Fibroblast of upper back skin (primary cell): ENCODE measurements around the gene BNC2.

Source experiments
- DNase-seq: peaks from one replicate; pipeline ENCODE4 v3.0.0-alpha.2; 2013

BNC2 gene

DNA sequence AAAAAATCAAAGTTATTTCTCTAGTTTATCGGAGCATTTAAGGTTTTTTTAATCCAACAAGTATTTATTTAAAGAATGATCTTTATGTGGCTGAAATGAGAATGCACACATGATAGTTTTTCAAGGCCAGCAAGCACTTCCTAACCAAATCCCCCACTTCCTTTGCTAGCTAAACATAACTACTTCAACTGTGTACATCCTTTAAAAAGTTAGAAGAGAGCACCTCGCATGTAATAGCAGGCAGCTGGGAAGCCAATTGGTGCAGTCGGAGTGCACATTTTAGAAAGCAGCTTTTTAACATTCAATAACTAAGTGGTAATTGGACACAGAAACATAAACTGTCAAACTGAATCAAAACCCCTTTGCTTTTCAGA is 245.7 kb downstream of the BNC2 start:
- peak; percentile 19 for DNase-seq

DNA sequence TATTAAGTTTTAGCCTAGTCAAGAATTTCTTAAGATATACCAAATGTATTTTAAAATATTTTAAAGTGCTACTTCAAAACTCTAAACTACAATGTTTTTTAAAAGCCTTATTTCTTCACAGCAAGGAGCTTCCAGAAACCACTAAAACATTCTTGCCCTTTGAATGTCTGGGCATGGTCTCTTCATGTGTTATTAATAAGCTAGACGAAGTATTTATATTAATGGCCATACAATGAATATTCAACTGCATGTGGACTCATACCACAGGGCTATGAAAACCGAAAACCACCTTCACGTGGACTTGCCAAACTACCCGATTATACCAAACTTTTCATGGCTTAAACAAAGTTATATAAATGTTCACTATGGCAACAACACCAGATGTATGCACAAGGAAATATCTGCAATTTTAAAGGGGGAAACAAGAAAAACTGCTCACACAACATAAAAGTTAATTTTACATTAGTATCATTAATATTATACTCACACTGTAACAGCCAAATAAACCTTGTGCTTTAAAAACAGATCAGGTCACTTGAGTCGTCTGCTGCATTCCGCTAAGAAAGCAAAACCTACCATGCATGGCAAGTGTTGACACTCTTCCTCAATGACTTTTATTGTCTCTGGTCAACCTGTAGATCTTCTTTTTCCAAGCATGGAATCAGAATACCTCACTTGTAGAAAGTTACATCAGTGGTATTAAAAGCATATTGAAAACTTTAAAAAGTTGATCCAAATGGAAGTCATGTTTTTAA is 246.3 kb downstream of the BNC2 start:
- peak; percentile 65 for DNase-seq

DNA sequence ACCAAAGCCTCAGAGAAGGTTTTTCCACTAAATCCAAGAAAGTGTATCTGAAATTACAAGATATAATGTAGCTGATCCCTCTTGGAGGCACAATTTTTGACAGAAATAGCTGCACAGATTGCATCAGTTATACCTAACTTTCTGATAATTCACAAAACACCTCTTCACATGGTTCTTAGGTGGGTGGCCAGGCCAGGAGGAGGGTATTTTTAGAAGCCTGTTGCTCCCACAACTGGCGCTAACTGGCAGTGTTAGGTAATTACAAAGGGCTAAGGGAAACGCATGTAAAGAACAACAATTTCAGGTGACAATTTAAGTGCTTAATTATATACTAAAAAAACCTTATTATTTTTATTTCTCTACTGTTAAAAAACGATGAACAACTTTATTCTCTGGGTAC is 247.9 kb downstream of the BNC2 start:
- no peak for DNase-seq

DNA sequence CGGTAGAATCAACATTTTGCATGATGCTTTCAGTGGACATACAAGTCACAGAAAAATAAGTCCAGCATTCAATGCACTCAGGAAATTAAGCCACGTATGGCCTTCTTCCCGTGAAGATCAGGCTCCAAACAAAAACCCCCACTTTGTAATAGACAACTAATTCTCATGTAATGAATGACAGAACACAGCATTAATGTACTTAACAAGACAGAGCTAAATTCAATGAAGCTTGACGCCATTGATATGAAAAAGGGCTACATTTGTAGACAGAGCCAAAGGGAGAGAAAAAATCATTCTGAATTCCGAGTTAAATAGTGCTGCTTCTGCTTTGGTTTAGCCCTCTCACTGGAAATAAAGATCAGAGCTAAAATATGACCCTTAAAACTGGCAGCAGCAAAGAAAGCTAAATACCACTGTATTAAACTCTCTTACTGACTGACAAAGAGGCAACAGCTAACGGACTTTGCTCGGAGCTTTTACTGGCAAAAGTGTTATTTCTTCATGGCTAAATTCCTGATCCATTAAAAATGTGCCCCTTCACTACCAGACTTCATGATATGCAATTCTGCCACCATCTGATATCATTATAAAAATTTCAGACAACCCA is 250.5 kb downstream of the BNC2 start:
- DNase-seq: no peak

DNA sequence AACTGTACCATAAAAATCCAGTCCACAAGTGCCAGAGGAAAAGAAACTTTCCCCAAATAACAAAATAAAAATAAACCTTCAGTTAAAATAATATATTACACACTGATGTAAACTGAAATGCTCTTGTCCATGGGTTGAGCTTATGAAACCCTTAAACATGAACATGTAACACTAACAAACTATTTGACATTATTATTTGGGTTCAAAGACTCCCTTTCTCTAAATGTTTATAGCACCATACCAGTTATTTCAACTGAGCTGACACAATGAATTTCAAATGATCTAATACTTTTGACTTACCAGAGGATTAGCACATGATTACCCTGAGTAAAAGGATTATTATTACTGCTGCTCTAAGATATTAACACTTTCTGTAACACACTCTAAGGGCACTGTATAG is 251.1 kb downstream of the BNC2 start:
- no peak for DNase-seq

DNA sequence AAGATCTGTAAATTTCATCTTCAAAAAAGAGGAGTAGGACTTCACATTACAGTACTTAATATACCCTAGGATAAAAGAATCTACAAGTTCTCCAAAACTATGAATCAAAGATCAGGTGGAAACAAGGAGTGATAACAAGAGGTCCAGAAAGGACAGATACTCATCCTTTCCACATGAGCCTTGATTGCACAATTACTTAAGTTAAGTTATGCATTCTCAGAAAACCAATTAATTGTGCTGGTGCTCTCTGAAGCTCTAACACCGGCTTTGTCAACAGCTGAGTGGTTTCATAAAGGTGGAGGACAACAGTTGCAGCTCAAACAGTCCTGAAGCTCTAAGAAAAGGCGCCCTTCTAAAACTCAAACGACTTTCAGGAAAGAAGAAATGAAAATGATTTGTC is 251.9 kb downstream of the BNC2 start:
- DNase-seq: no peak

DNA sequence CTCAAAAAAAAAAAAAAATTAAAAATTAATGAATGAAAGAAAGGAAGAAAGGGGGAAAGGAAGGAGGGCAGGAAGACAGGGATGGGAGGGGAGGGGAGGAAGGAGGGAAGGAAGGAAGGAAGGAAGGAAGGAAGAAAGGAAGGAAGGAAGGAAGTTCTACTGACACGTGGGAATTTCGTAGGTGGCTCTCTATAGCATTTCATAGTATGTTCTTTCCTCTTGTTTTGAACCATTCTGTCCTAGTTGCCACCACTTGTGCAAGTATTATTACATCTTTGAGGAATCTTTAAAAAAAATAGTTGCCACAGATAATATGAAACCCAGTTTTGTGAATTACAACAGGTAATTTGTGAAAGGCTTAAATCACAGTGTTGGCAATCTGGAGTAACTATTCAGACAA is 253.8 kb downstream of the BNC2 start:
- DNase-seq: no peak

DNA sequence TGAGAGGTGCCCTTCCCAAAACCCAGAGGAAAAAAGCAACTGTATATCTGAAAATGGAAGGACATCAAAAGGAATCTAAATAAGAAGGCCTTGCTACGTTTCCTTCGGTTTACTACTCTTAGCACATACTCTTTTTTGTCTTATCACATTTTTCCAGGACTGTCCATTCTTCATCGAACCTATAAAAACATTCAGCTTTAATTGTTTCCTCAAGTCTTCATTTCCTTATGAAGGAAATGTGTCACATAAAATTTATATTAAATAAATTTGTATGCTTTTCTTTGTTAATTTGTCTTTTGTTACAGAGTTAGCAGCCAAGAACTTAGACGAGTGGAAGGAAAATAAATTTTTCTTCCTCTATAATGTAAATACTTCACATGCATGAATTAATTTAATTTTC is 255.0 kb downstream of the BNC2 start:
- no peak for DNase-seq

DNA sequence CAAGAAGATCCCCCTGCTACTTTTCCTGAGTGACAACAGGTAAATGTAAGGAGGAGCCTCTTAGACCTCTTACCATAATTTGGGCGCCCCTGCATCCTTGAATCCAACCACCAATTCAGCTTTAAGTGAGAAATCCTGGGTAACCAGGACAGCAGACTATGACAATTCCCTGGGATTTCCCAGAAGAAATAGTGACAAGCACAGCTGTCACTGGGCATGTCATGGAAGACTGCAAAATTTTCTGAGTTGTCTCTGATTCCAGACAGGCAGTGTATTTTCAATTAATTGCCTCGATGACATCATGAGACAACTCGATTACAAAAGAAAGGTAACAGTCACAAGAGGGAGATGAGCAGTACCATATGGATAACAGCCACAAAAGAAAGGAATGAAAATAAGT is 256.9 kb downstream of the BNC2 start:
- DNase-seq: no peak

DNA sequence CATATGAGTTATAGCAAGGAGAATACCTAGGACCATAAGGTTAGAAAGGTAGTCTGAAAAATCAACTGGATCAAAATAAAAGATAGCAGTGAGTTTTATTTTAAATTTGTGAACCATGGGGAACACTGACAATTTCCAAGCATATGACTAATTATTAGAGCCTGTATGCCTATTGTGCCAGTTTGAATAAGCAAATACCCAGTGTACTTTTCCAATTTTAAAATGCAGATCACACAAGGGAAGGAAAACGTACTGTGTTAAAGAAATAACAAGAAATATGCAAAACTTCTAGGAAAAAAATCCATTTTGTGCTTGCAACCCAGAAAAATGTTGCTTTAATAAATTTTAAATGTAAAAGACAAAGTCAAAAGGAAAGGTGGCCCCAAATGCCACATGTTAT is 257.4 kb downstream of the BNC2 start:
- no peak for DNase-seq

DNA sequence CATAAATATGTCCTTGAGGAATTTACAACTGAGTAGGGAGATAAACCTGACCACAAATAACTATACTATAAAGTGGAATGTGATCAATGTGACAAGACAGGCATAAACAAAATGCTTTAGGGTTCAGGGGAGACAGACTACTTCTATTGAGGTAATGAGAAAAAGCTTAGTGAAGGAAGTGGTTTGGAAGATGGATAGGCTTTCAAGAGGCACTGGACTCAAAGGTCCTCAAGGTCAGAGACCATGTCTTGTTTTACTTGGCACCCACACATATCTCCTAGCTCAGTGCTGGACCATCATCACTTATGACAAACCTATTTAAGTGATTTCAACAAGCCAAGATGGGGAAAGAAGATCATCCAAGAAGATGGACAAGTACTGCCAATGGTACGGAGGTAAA is 257.8 kb downstream of the BNC2 start:
- peak; percentile 72 for DNase-seq

DNA sequence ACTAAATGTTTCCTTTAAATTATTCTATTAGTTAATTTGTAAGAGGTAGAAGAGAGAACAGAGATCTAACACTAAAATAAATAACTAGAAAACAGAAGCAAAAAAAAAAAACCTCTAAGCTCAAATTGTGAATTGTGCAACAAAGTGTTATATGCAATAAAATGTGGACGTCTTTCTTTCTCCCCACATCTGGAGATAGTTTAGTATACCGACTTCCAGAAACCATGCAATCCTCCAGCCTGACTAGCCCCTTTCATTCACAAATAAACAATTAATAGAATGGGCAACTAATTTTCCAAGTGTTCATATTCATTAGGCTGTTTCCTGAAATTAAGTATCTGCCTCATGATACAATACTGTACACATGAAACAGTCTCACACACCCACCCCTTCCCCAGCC is 258.5 kb downstream of the BNC2 start:
- peak; percentile 73 for DNase-seq

DNA sequence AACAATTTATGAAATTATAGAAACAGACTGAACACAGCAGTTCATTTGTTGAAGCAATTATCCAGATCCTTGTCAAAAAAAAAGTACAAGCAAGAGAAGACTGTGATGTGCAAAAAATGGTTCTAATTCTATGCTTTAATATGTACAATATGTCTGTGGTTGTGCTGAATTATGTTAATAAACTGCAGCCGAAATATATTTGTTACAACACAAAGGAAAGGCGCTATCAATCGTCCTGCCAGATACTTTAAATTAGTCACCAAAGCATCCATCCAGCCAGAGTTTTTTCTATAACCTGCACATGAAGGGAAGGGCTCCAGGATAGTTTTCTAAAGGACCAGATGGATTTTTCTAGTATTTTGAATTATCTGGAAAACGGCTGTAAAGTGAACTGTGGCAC is 259.5 kb downstream of the BNC2 start:
- DNase-seq: peak; percentile 85

DNA sequence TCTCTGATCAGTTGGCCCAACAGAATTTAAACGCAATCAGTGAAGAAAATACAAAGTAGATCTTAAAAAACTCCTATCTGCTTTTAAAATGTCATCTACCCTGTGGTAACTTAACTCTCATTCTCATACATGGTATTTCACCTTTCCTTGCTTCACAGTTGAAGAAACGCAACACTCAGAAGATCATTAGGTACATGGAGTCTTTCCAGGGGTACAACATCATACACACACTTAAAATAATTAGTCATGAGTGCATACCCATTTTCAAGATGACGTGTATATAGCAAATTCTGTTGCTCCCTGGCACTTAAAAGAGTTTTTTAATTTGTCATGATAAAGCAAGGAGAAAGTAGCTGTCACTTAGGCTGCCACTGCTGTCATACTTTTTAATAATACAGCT is 259.9 kb downstream of the BNC2 start:
- DNase-seq: no peak

DNA sequence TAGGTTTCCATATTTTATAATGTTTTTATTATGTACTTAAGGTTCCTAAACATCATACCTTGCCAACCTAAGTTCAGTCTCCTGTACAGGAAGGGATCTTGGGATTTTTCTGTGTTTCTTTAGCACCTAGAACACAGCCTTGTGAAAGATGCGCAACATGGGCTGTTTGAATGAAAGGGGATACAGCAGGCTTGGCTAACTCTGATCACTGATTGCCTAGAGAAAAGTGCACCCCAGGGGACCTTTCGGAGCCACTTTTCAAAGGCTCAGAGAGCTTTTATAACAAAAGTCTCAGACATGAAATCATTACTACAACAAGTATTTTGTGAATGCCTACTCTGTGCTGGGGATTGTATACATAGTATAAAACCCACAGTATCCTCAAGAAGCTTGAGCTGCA is 261.6 kb downstream of the BNC2 start:
- no peak for DNase-seq

DNA sequence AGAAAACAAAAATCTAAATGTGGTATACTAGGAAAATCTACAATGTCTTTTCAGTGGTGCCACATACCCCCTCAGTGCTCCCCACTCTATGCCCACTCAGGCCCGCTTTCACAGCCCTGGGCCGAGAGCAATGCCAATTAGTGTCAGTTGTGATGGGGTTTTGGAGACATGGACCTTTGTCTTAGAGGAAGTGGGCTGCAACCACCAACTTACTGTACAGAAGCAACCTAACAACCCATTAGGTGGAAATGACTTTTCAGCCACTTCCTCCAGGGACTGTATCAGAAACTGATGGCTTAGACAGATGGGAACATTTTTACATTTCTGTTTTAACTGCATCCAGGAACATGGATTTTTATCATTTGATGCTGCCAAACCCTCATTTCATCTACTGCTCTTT is 268.0 kb downstream of the BNC2 start:
- DNase-seq: no peak

DNA sequence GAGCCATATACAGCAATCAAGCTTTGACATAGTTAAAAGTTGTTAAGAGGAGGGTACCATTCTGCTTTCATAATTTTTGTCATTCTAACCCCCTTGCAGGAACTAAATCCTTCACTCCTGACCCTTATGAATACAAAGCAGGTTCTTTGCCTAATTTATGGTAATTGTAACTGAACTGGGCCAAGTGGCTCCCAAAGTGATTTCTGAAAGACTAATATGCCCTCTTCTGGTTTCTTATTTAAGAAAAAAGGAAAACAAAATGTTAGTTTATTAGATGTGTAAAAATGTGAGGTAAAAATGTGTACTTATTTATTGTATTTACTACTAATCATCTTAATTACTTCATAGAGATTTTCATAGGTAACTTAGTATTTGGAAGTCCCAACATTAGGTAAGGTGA is 268.5 kb downstream of the BNC2 start:
- DNase-seq: no peak

DNA sequence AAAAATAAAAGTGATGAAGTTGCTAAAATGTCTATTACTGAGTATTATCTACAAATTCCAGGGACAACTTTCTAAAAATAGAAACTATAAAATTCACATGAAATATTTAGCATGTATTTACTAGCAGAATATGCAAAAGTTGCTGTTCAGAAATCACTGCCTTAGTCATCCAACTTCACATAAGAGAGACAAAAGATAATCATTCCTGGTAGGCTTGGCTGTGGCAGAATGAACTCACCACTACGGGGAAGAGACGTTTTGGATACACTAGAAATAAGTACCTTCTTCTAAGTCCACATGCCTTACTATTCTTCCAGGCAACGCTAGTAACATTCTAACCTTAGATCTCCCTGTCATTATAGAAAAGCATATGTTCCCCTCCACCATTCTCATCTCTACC is 272.2 kb downstream of the BNC2 start:
- DNase-seq: peak; percentile 43

DNA sequence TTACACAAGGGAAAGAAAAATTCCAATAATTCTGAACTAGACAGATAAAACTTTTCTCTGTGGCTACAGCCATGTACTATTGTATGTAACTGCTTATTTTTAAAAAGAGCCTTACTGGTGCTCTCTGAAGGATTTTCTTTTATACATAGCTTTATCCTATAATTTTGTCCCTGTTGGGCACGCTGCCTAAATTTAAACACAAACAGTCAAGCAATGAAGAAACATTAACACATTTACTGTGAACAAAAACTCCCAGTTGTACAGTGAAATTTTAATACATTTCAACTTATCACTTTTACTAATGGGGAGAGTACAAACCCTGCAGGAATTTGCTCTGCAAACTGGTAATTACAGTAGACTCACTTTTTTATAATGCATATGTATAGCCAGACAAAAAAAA is 273.3 kb downstream of the BNC2 start:
- no peak for DNase-seq

DNA sequence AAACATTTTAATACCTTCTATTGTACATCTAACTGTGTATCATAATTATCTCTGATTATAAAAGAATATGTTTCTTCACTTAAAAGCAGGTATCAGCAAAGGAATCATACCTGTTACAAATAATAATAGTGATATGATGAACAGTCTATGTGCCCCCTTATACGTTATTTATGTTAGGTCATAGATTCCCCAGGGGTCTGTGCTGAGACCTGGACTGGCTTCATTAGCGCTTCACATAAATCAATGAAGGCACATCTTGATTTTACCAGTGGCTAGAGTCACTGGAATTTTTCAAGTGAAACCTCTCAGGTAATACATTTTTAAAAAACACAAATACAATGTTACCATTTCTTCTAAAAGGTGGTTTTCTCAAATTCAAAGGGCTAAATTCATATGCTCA is 275.2 kb downstream of the BNC2 start:
- DNase-seq: no peak

DNA sequence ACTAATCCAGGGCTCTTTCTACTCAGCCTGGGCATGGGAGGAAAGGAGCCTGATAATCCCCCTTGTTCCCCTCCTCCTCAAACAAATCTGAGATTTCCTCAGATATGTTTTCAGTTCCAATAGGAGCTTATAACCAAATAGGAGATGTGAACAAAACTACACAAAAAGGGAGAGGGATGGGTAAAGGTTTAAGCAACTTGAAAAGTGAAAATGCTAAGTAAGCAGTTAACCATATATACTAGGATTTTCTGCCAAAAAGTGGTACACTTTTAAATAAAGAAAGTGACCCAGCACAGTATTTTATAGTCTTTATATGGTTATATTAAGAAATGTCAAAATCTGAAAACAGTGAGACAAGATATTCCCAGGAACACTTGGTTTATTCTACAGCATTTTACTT is 275.7 kb downstream of the BNC2 start:
- no peak for DNase-seq

DNA sequence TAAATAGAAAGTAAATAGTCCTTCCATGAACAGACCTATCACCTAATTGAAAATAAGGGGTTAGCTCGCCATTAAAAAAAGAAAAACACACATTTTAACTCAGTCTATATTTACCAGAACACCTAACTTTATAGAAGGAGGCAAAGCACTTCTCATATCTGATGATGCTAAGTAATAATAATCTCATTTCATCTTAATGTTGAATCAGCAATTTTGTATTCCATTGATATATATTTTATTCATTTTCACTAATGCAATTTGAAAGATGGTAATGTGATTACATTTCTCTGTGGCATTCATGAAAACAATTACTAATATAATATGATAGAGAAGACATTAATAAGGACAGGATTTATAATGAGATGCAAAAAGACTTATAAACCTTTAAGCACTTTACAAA is 276.7 kb downstream of the BNC2 start:
- DNase-seq: no peak

DNA sequence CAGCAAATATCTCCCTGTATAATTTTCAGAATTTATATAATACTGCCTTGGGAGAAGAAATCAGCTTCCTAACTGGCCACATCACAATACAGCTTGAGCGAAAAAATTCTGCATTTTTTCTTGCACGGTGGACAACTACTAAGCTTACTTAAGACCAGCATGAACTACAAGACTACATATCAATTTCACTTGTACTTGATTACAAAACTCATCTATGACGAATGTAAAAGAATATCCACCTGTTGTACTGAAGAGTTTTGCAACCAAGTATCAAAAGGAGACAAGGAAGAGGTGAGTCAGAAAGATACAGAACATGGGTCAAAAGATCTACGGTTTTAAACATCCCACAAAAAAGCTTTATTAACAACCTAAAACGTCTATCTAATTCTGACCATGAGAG is 279.4 kb downstream of the BNC2 start:
- DNase-seq: no peak

DNA sequence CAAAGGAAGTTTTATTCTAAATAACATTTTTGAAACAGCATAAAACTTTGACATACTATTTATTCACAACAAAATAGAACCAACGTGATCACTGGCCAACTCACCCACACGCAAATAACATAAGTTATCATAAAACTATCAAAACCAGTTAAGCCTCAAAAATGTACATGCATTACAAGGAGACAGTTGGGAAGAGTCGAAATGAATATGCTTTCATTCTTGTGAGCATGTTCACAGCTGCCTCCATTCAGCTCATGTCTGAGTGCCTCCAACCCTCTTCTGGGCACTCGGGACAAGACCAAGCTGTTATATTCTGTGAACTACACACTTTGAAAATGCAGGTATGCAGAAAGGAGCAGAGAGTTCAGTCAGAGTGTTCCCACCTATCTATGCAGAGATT is 284.9 kb downstream of the BNC2 start:
- no peak for DNase-seq

DNA sequence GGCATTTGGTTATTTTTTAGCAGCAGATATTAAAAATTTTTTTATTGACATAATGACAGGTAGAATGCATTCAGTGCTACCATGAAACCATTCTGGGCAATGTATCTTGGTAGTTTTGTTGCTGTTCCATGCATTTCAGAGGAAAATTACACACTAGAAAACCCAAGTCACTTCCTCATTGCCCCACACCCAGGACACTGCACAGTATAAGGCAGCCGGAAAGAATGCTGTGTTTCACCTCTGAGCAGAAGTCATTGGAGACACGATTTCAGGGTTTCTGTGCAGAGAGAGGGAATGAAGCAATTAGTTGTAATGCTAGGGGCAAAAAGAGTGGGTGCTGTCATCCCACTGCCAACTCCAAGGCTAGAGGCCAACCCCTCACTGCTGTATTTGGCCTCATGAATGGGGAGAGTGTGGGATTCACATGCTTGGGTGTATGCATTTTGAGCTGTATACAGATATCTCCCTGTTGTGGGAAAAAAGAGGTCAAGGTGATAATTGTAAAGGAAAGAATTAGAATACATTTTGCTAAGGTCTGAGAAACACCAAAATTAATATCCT is 290.5 kb downstream of the BNC2 start:
- DNase-seq: no peak
